Chondrocyte (in vitro differentiated cells): ENCODE measurements around the gene SNED1. TPM values are rescaled to one million over a fixed set of nuclear protein-coding genes. Genes with fewer than 3 reads are reported as not detected.

Experiments
- DNase-seq: peaks from one replicate; pipeline ENCODE4 v3.0.0; 2021; ENCODE audit warnings: mixed read lengths, low spot score
- H3K27ac Mint-ChIP-seq: one replicate; pipeline ENCODE4 v1.8.0; 2021; ENCODE audit warnings: mild to moderate bottlenecking, moderate library complexity, mixed read lengths; ENCODE audit not compliant: unreplicated experiment
- H3K27me3 Mint-ChIP-seq: 2 replicates; pipeline ENCODE4 v1.8.0; 2021; ENCODE audit warnings: low read depth, mixed read lengths
- H3K36me3 Mint-ChIP-seq: 2 replicates; pipeline ENCODE4 v1.8.0; 2021; ENCODE audit warnings: low read depth, mixed read lengths
- H3K4me1 Mint-ChIP-seq: 2 replicates; pipeline ENCODE4 v1.8.0; 2021; ENCODE audit warnings: low read depth, mild to moderate bottlenecking, mixed read lengths
- H3K4me3 Mint-ChIP-seq: one replicate; pipeline ENCODE4 v1.8.0; 2021; ENCODE audit warnings: mild to moderate bottlenecking, moderate library complexity, mixed read lengths; ENCODE audit not compliant: unreplicated experiment
- H3K9me3 Mint-ChIP-seq: 2 replicates; pipeline ENCODE4 v1.8.0; 2021; ENCODE audit warnings: low read depth, mixed read lengths
- total RNA-seq: library from RNA; stranded (reverse); gene quantifications from 3 replicates; pipeline ENCODE4 v1.2.1, GENCODE V29; 2021
- TF ChIP-seq, protein P1 (sequence below): fragments of 200-600 bp; sonication (generic); IDR thresholded peaks from 2 replicates; pipeline ENCODE4 v1.5.0; 2021; ENCODE audit warnings: antibody characterized with exemption, mild to moderate bottlenecking, moderate library complexity

Gene SNED1
- total RNA-seq, 1 donor from 2014 or later: 1.9 TPM

DNA sequence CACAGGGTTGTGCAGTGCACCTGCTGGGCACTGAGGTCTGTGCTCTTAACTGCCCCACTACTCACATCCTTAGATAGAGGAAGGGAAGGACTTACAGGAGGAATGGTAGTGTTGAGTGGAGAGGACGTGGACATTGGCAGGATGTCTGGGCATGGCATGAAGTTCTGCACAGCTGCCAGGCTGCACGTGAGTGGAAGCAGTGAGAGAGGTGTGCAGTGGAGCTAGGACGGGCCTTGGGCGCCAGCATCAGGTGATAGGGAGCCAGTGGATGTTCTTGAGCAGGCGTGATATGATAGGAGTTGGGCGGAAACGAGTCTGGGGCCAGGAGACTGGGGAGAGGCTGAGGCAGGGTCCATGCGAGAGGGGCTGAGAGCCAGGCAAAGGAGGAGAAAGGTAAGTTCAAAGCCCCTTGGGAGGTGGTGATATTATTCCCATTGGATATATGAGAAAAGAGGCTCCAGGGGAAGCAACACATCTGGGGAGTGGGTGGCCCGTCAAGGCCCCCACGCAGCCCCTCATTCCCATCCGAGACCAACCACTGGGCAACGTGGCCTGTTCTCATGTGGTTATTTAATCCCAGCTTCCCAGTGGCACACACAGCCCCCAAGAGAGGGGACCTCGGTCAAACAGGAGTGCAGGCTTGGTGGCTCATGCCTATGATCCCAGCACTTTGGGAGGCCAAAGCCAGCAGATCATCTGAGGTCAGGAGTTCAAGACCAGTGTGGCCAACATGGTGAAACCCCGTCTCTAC lies 45.7 kb upstream of the SNED1 start:
- Mint-ChIP-seq H3K27ac (no peak overlapping the region), H3K4me3 (no peak overlapping the region), H3K9me3 (no peaks in the 10 kb centered on the region), H3K4me1 (no peaks in the 10 kb centered on the region), H3K27me3 (peaks cover 36% of the 10 kb centered on the region), H3K36me3 (no peaks in the 10 kb centered on the region)
- no peak for DNase-seq
- TF ChIP-seq, protein P1, sequence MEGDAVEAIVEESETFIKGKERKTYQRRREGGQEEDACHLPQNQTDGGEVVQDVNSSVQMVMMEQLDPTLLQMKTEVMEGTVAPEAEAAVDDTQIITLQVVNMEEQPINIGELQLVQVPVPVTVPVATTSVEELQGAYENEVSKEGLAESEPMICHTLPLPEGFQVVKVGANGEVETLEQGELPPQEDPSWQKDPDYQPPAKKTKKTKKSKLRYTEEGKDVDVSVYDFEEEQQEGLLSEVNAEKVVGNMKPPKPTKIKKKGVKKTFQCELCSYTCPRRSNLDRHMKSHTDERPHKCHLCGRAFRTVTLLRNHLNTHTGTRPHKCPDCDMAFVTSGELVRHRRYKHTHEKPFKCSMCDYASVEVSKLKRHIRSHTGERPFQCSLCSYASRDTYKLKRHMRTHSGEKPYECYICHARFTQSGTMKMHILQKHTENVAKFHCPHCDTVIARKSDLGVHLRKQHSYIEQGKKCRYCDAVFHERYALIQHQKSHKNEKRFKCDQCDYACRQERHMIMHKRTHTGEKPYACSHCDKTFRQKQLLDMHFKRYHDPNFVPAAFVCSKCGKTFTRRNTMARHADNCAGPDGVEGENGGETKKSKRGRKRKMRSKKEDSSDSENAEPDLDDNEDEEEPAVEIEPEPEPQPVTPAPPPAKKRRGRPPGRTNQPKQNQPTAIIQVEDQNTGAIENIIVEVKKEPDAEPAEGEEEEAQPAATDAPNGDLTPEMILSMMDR: no peak

DNA sequence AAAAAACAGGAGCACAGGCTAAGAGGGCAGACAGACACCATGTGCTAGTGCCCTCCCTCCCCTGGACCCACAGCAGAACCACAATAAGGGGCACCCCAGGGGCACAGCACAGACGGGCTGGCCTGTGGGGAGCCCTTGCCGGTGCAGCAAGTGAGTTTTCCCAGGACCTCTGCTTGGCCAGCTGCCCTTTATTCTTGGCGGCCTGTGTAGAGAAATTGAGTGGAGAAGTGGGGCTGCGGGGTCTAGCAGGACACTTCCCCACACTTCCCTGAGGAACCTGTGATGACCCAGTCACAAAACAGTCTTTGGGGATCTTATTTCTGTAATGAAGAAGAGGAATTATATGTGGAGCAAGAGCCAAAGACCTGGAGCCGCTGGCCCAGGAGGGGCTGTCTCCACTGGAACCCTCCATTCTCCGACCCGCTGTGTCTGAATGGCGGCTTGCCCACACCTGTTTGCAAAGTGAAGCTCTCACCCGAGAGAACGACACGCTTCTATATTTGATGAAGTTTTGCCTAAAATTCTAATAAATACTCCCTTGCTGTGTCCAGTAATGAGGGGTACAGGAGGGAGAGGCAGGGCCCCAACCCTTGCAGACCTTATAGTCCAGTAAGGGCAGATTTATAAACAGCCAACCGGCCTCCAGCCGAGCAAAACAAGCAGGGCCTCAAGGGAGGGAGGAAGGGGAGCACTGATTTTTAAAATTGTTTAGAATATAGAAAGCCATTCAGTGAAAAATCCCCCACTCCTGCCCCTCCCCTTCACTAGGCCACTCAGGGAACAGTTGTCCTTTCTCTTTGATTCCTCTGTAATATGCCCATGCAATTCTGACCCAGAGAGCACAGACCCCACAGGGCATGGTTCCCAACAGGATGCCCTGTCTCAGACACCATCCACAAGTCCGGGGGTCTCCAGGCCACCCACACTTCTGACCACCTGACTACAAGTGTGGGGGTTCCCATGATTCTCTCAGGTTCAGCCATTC lies 44.7 kb upstream of the SNED1 start:
- TF ChIP-seq, protein P1: no peak
- no peak overlapping the region for H3K27ac Mint-ChIP-seq

DNA sequence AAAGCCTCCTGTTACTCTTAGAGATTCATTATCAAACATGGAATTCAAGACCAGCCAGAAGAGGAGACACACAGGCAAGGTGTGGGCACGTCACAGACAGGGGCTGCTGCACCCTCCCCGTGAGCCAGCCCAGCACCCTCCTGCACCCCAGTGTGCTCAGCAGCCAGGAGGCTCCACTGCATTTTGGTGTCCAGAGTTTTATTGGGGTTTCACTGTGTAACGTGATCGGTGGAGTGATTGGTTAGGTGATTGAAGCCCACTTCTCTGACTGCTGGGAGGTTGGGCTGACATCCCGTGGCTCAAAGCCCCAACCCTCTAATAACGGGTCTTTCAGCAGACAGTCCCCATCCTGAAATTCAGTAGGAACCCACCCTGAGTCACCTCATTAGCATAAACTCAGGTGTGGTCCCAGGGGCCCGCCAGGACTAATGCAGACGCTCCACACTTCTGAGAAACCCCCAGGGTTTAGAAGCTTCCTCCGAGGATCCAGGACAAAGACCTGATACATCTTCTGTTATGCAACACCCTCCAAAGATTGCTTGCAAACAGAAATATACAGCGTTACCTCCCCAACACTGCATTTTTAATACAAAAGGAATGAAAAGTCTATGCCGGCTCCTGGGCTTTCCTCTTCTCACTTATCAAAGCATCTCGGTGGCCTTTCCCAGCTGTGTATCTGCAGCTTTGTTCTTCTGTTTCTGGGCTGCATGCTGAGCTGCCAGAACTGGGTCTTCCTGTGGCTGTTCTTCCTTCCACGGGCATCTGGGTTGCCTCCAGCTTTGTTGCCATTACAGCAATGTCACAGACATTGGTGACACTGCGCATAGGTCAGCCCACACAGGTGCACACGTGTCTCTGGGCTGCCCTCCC lies 43.7 kb upstream of the SNED1 start:
- H3K4me1 Mint-ChIP-seq: no peaks in the 10 kb centered on the region
- peaks cover 35% of the 10 kb centered on the region for H3K27me3 Mint-ChIP-seq
- H3K4me3 Mint-ChIP-seq: no peak overlapping the region
- DNase-seq: no peak
- H3K36me3 Mint-ChIP-seq: no peaks in the 10 kb centered on the region
- TF ChIP-seq, protein P1: no peak
- no peak overlapping the region for H3K27ac Mint-ChIP-seq
- H3K9me3 Mint-ChIP-seq: no peaks in the 10 kb centered on the region

More for the DNA sequence above, 44.7 kb upstream of the SNED1 start:
- Mint-ChIP-seq H3K4me1 (no peaks in the 10 kb centered on the region), H3K36me3 (no peaks in the 10 kb centered on the region), H3K27me3 (peaks cover 32% of the 10 kb centered on the region), H3K9me3 (no peaks in the 10 kb centered on the region), H3K4me3 (no peak overlapping the region)
- no peak for DNase-seq

DNA sequence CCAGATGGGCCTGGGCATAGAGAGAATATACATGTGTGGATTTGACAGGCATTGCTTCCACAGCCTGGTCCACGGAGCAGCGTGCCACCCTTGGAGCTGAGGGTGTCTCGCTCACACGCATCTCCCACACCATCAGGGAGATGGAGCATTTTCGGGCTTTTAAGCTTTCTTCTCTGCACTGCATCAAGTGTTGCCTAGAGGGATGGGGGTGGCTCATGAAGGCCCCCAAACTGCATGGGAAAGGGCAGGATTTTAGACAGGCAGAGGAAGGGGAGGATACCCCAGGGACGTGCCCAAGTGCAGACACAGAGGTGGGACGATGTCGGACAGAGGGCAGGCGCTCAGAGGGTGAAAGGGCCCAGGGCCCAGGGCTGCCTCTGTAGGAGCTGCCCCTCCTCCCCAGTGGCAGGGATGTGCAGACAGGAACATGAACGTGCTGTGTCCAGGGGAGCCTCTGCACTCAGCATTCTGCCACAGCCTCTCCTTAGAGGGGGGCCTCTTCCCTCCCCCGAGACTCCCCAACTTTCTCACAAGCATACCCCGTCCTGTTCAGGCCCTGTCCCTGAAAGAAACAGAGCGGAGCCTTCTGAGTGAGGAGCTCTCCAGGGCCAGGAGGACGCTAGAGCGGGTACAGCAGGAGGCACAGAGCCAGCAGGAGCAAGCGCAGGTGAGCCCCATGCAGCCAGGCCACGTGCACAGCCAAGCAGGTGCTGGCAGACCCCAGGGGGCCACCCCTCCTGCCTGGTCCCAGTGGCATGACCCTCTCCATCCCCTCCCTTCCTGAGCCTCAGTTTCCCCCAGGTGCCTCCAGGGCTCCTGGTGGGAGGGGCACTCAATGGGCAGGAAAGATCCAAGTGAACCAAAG lies 42.9 kb upstream of the SNED1 start:
- H3K4me3 Mint-ChIP-seq: no peak overlapping the region

More for the DNA sequence above, 42.9 kb upstream of the SNED1 start:
- H3K27ac Mint-ChIP-seq: no peak overlapping the region
- peak; percentile 87 for DNase-seq
- no peaks in the 10 kb centered on the region for H3K36me3 Mint-ChIP-seq
- H3K9me3 Mint-ChIP-seq: no peaks in the 10 kb centered on the region
- TF ChIP-seq, protein P1: no peak
- peaks cover 6% of the 10 kb centered on the region for H3K4me1 Mint-ChIP-seq
- H3K27me3 Mint-ChIP-seq: peaks cover 40% of the 10 kb centered on the region
